DMS 273 treated with DMSO at 0.1 percent for 48 hours (cell line): ENCODE data around the gene CLDN8.

Experiments used
- DNase-seq: peaks from one replicate; lab custom pipeline; 2025; lab: John Stamatoyannopoulos, UW

CLDN8 gene

GRCh38 chr21:30206551-30207251 is 9.2 kb downstream of the CLDN8 start:
- no peak for DNase-seq

DNA sequence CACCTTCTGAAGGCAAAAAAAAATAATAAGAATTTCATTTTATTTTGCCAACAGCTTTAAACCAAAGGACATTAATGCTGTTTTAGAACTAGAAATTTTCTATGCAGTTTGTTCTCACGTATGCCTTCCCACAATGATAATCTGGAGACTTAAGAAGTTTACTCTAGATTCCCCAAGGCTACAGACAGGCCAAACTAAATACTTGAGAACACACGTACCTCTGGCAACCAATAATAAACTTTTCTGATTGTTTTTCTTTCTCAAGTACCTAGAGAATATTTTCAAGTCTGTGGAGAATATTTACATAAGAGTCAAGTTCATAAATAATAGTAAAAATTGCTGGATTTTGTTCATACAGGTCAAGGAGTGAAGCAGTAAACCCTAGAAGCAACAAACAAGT is 15.9 kb downstream of the CLDN8 start:
- no peak for DNase-seq

DNA sequence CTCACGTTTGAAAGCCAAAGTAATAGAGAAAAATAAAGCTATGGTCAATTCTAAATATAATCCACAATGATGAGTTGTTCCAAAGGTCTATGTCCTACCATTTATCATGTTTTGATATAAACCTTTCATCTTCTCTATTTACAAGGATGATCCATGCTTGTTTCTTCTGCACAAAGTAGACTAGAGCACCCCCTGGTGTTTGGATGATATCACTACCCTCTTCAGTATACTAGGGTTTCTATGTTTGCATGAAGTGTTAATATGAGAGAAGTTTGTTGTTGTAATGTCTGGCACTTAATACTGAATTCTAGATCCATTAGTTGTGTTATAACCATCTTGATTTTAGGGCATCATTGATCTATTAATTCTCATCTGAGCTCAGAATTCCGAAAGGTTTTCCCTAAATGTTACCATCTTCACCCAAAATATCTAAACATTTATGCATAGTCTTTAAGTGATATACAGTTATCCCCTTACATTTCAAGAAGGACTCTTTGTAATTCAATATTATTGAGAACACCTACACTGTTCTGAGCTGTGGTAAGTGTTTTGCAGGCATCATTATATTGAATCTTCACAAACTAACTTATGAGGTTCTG is 21.1 kb downstream of the CLDN8 start:
- no peak for DNase-seq

DNA sequence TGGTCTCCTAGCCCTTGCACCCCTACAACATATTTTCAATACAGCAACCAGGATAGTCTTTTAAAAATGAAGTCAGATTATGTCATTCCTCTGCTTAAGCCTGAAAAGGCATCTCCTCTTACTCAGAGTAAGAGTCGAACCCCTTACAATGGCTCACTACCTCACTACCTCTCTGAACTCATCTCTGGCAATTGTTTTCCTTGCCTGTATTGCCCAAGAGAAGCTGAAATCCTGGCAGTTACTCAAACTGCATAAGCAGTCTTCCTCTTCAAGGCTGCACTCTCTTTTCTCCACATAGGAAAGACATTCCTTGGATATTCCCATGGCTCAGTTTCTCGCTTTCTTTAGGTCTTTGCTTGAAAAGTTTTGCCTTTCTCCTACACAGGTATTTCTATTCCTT is 22.7 kb downstream of the CLDN8 start:
- no peak for DNase-seq

- DNase-seq = no peak
Observed at GRCh38 chr21:30190554-30190953, 25.3 kb downstream of the CLDN8 start.

DNA sequence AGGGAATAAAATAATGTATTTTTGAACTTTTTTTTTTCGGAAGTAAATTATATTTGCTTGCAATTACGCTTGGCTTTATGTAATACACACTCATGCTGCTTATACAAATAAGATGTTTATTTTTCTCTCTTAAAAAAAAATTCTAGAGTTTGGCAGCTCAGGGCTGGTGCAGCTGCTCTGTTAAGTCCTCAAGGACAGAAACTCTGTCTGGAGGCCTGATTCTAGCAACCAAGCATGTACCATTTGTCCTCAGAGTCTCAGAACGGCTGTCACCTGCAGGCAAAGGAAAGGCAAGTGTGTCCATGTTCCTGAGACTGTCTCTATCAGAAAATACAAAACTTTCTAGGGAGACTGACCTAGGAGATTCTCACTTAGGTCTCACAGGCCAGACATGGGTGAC is 26.1 kb downstream of the CLDN8 start:
- DNase-seq = no peak

DNA sequence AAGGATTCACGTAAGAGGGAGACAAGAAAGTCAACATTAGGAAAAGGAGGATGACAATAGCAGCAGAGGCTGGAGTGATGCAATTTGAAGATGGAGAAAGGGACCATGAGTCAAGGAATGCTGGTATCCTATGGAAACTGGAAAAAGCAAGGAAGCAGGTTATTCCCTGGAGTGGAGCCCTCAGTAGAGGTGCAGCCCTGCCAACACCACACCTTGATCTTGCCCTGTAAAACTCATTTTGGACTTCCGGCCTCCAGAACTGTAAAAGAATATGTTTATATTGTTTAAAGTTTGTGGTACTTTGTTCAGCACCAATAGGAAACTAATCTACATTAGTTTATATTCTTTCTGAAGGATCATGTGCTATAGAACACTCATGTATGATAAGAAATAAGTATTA is 29.7 kb downstream of the CLDN8 start:
- no peak for DNase-seq

GRCh38 chr21:30168086-30168485 is 47.8 kb downstream of the CLDN8 start:
- no peak for DNase-seq

GRCh38 chr21:30166705-30167104 is 49.2 kb downstream of the CLDN8 start, which contains the start of gene CLDN17:
CLDN17 (minus strand) TSS chr21:30166805; CDS start chr21:30166617, 188 bp downstream.
- no peak for DNase-seq

- no peak for DNase-seq
Observed at GRCh38 chr21:30166171-30166570, 49.7 kb downstream of the CLDN8 start.

DNA sequence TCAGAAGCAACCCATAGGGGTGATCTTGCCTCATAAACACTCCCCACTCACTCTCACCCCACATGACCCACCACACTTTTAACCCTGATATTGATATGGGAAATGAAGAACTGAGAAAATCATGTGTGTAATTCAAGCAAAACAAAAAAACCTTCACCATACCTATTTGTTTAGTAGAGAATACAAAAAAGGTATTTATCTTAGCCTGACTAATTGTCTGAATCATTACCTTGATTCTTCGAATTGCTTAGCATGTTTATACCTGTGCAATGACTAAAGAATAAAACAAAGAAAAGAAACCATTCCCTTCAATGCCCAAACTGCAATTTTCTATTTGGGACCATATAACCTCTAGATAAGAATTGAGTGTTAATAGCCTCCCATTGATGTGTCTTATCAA is 51.1 kb downstream of the CLDN8 start:
- DNase-seq = no peak
